Panc1 (cell line): Measurements from ENCODE around the gene MYO1B. TPM values are rescaled to one million over a fixed set of nuclear protein-coding genes. Genes with fewer than 3 reads are reported as not detected.

ENCODE experiments used
- ATAC-seq: fragments of 200-7000 bp; cut with Tn5 transposase; 2 replicates; pipeline ENCODE4 v1.9.1; 2020; ENCODE audit warnings: mild to moderate bottlenecking, moderate library complexity
- BruUV-seq: library from RNA; stranded (reverse); fragments of 400-500 nt; replicated peaks from 2 replicates; lab custom pipeline; 2021; lab: Mats Ljungman, UMichigan
- CTCF ChIA-PET: fragments of 300-600 bp; sonication (Branson Sonifier 250); formaldehyde crosslinking; loops from one replicate; lab custom pipeline; 2022; ENCODE audit warnings: antibody characterized with exemption; lab: Charles Lee
- POLR2A ChIA-PET: fragments of 300-600 bp; sonication (Branson Sonifier 250); formaldehyde crosslinking; loops from one replicate; lab custom pipeline; 2022; ENCODE audit warnings: antibody characterized with exemption; lab: Charles Lee
- DNase-seq: peaks from one replicate; pipeline ENCODE4 v3.0.0-alpha.2; 2010; ENCODE audit warnings: low read depth, low spot score
- H3K27ac ChIP-seq: 2 replicates; pipeline ENCODE4 v1.5.1; 2011; ENCODE audit warnings: mild to moderate bottlenecking, low read length, inconsistent platforms
- H3K27me3 ChIP-seq: fragments of 200-500 bp; sonication (Bioruptor generic); 2 replicates; pipeline ENCODE4 v1.6.0; 2014; ENCODE audit warnings: low read length, inconsistent platforms; ENCODE audit not compliant: control insufficient read depth, insufficient read depth
- H3K36me3 ChIP-seq: fragments of 200-500 bp; sonication (Bioruptor generic); 2 replicates; pipeline ENCODE4 v1.5.1; 2014; ENCODE audit warnings: inconsistent platforms, mild to moderate bottlenecking, low read length, moderate library complexity; ENCODE audit not compliant: control insufficient read depth, insufficient read depth
- H3K4me1 ChIP-seq: 2 replicates; pipeline ENCODE4 v1.5.1; 2011; ENCODE audit warnings: inconsistent platforms, mild to moderate bottlenecking, low read length, moderate library complexity; ENCODE audit not compliant: control insufficient read depth, insufficient read depth
- H3K4me3 ChIP-seq, 2 experiments: 2 replicates each; pipeline ENCODE4 v1.5.1; 2011 to 2012; ENCODE audit warnings: low read depth in 2 of 2, low read length in 2 of 2, mild to moderate bottlenecking in 2 of 2, inconsistent platforms in 1 of 2, moderate library complexity in 1 of 2
- H3K9me3 ChIP-seq: fragments of 200-500 bp; sonication (Bioruptor generic); 2 replicates; pipeline ENCODE4 v1.5.1; 2014; ENCODE audit warnings: low read depth, mild to moderate bottlenecking, inconsistent platforms, low read length, moderate library complexity; ENCODE audit not compliant: control insufficient read depth, insufficient read depth
- CTCF ChIP-seq: fragments of 450-650 bp; IDR thresholded peaks from 2 replicates; pipeline ENCODE4 v1.5.1; 2017; ENCODE audit warnings: mild to moderate bottlenecking
- POLR2AphosphoS5 ChIP-seq: IDR thresholded peaks from 2 replicates; pipeline ENCODE4 v1.6.1; 2012; ENCODE audit warnings: mild to moderate bottlenecking, low read depth, low read length, moderate library complexity
- REST ChIP-seq, 2 experiments: IDR thresholded peaks; 2 replicates each; pipeline ENCODE4 v1.6.1; 2011 to 2012; ENCODE audit warnings: low read depth in 2 of 2, control low read depth in 1 of 2, low read length in 1 of 2, mild to moderate bottlenecking in 1 of 2, moderate library complexity in 1 of 2; ENCODE audit not compliant: insufficient read depth in 1 of 2
- SIN3A ChIP-seq: IDR thresholded peaks from 2 replicates; pipeline ENCODE4 v1.6.1; 2012; ENCODE audit warnings: low read depth, mild to moderate bottlenecking, low read length, moderate library complexity, borderline replicate concordance; ENCODE audit not compliant: insufficient read depth
- TCF7L2 ChIP-seq: IDR thresholded peaks from 2 replicates; pipeline ENCODE4 v1.6.1; 2011; ENCODE audit warnings: mild to moderate bottlenecking, low read depth, low read length, inconsistent platforms
- in situ Hi-C: cut with HindIII; loops from 2 replicates; pipeline ENCODE4 v1.10.0; 2016; ENCODE audit warnings: low sequenced_read_pairs, low pct_unique_long_range_greater_than_20kb
- intact Hi-C: fragments of 100-400 bp; cut with micrococcal nuclease; formaldehyde crosslinking; loops from one replicate; pipeline ENCODE4 v1.10.0; 2022; ENCODE audit not compliant: unreplicated experiment
- total RNA-seq: library from RNA; stranded (reverse); gene quantifications from one replicate; pipeline ENCODE4 v1.2.1, GENCODE V29; 2021; ENCODE audit not compliant: unreplicated experiment

MYO1B gene
- total RNA-seq, 1 experiment from 2014 or later = 51.5 TPM

- CTCF ChIA-PET = no interaction called here
Measured at GRCh38 chr2:191351298-191351697, 106.1 kb downstream of the MYO1B start.

GRCh38 chr2:191351921-191352320 lies 106.7 kb downstream of the MYO1B start:
- Histone ChIP-seq H3K4me1 (no peaks in the 10 kb centered on the region), H3K27ac (no peak overlapping the region), H3K9me3 (no peaks in the 10 kb centered on the region), H3K36me3 (no peaks in the 10 kb centered on the region), H3K4me3 (no peak overlapping the region), H3K27me3 (no peaks in the 10 kb centered on the region)
- intact Hi-C loops (no loop called here), in situ Hi-C loops (no loop called here)
- no TSS peak for BruUV-seq
- ChIA-PET CTCF (no interaction called here), POLR2A (no interaction called here)
- DNase-seq (no peak), ATAC-seq (no peak)
- TF ChIP-seq REST (IDR thresholded peaks at IDR 0.05; ENCODE audit: insufficient read depth in 1 of 2, low read depth in 2 of 2, low read length in 1 of 2) (no peak), CTCF (no peak), POLR2AphosphoS5 (no peak), TCF7L2 (no peak), SIN3A (no peak)

More at GRCh38 chr2:191351298-191351697, 106.1 kb downstream of the MYO1B start:
- DNase-seq = no peak
- no peak for ATAC-seq
- Histone ChIP-seq H3K36me3 (no peaks in the 10 kb centered on the region), H3K27ac (no peak overlapping the region), H3K27me3 (no peaks in the 10 kb centered on the region), H3K9me3 (no peaks in the 10 kb centered on the region), H3K4me1 (no peaks in the 10 kb centered on the region), H3K4me3 (no peak overlapping the region)
- no TSS peak for BruUV-seq
- intact Hi-C loops = no loop called here
- POLR2A ChIA-PET = no interaction called here
- TF ChIP-seq REST (IDR thresholded peaks at IDR 0.05; ENCODE audit: insufficient read depth in 1 of 2, low read depth in 2 of 2, low read length in 1 of 2) (no peak), TCF7L2 (no peak), SIN3A (no peak), CTCF (no peak), POLR2AphosphoS5 (no peak)
- in situ Hi-C loops = no loop called here
